Stimulated activated CD4-positive, alpha-beta T cell treated with anti-CD3 and anti-CD28 coated beads, Interleukin-15, amount 100 ng/mL, for 48 hours (primary cell): ENCODE measurements around the gene OGN.

Source experiments
- DNase-seq, 2 donors: peaks; one replicate each; pipeline ENCODE4 v3.0.0-alpha.2; 2020; ENCODE audit warnings: low read depth in 2 of 2

The OGN gene

DNA sequence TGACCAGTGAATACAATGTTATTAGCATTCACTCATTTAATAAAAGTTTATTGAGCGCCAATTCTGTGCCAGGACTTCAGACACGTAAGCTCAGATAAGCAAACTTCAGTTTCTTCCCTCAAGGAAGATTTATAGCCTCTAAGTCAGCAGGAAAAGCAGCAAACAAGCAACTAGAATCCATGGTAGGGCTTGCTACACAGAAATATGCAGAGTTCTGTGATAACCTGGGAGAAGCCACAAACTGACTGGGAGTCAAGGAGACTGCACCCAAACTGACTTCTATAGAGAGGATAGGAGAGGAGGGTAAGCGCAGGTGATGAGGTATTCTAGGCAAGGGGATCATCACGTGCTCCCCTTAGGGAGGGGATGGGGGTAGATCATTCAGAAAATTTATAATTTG, 1.4 kb upstream of the OGN start:
- no peak for DNase-seq

DNA sequence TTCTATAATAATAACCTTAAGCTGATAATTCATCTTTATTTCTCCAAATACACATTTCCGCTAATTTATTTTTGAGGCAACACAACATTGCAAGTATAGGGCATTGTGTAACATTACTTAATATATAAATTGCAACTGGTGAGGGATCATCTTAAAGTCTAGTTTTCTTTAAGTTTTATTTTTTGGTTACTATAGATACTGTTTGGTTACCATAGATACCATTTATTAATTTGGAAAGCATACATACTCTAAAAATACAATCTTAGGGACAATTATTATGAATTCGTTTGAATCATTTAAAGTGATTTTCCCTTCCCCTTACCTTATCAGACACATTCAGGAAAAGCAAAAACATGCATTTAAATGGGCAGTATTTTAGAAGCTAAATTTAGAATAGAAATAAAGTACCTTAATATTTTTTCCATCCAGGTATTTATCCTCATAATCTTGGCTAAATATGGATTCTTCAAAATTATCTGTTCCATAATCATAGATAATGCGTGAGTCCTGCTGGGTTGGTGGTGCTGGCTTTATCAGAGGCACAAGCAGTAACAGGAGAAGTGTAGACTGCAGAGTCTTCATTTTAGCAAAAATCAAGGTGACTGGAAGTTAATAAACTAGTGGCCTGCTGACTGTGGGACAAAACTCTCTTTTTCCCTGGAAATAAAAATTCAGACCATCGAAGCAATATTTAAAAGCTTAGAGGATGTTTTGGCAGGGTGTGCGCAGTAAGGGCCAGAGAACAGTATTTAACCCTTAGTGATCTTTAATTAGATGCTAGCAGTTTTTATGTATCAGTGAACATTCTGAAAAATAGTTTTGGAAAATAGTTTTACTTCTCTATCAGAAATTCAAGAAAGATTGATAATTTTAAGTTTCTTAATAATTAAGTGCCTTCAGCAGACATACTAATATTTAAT, 1.3 kb downstream of the OGN start:
- no peak for DNase-seq

DNA sequence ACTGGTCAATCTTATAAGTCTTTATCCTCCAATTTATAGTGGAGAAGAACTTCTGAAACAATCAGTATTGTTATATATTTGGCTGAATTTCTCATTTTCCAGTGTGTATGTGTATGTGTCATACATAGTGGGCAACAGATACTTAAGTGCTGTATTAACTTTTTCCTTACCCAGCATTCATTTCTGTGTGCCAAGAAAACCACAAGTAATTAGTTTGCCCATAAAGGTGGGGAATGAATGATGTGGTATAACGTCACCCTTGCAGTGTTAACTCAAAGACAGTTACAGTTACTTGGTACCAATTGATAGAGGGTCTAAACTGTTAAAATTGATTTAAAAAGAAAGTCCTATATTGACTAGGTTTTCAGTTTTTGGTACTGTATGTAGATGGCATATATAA, 2.0 kb downstream of the OGN start:
- no peak for DNase-seq

DNA sequence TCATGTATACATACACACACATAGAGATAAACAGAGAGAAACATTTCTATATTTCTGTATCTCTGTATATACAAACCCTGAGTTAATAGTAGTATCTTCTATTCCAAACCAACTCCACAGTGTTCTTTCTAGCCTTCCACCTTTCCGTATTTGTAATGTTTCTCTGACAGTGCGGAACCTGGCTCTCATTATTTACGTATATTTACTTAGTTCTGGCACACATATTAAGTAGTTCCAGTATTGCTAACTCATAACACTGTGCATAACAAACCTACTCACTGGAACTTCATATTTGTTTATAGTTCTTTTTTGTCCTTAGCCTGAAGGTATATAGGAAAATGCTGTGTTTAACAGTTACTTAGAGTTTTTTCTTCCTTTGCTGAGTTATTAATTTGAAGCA, 6.5 kb downstream of the OGN start:
- no peak for DNase-seq

DNA sequence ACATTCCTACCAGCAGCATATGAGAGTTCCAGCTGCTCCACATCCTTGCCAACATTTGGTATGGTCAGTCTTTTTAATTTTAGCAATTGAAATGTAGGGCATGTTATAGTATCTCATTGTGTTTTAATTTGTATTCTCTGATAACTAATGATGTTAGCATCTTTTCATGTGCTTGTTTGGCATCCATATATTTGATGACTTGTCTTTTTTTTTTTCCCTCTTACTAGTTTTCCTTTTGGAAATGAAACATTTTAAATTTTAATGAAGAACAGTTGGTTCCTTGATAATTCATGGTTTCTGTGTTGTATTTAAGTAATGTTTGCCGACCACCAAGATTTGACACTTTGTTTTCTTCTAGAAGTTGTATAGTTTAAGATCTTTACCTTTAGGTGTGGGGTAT, 8.8 kb downstream of the OGN start:
- DNase-seq: no peak

DNA sequence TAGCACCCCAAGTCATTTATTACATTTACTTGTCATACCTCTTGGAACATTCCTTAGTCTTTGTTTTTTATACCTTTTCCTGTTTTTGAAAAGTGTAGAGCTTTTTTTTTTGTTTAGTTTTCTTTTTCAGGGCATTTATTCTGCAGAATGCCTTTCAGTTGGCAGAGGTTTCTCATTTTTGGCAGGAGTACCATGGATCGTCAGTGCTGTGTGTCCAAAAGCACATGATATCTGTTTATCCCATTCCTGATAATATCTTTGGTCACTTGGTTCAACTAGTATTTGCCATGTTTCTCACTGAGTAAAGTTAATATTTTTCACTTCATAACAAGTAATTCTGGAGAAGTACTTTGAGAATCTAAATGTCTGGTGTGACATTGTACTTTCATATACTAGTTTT, 10.7 kb downstream of the OGN start:
- no peak for DNase-seq

DNA sequence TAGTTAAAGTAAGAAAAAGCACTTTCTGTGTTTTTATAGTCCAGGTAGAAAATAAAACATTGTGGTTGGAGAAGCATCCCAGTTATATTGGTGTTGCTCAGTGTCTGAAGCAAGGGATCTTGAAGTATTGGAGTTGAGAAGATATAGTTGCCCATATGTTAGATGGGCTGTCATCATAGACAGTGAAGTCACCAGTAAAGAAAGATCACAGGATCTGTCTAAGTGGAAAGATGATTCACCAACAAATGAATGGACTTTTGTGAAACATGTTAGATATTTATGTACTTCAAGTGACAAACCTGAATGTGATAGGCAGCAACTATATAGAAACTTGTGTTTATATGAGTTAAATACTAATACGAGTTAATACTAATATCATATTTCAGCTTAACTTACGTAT, 11.7 kb downstream of the OGN start:
- DNase-seq: no peak

DNA sequence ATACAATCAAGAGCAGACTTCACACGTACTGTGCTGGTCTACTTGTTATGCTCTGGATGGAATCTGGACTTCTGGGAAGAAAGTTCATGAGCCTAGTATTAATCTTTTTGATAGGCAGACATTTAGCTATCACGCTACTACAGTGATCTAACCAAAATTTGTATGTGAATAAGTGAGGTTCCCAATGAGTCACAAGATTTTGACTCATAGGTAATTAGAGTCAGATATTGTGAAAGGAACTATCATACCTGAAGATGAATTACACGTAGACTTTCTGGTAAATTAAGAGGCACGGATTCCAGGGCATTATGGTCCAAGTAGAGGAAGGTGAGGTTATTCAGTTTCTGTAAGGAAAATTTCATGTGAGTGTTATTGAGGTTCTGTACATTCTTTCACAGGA, 18.4 kb downstream of the OGN start:
- no peak for DNase-seq

DNA sequence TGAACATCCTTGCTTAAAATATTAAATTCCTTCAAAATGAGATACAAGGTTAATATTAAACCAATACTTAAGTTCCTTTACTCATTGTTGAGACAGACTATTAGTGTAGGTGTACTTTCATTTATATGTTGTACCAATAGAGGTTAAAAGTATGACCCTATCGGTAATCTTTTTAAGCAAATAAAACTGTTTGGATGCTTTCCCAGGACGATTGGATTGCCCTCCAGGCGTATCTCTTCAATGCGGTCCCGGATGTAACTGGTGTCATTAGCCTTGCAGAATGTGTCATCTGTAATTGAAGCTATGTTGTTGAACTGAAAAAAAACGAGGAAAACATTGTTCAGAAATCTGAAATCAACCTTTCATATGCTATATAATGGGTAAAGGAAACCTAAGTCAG, 18.9 kb downstream of the OGN start:
- no peak for DNase-seq

DNA sequence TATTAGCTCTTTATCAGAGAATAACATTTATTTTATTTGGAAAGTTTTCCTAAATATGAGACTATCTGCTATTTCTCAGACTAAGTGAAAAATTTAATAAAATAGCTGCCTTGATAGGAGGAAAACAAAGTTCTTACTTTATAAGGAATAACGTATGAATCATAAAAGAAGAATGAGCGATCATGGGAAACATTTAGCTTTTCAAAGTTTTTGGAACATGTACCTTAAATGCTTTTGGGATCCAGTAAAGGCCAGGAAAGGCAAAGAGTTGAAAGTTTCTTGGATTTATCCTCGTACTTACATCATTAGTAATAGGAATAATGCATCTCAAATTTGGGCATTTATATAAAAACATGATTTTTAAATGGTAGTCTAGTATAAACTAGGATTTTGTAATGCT, 19.4 kb downstream of the OGN start:
- DNase-seq: no peak

DNA sequence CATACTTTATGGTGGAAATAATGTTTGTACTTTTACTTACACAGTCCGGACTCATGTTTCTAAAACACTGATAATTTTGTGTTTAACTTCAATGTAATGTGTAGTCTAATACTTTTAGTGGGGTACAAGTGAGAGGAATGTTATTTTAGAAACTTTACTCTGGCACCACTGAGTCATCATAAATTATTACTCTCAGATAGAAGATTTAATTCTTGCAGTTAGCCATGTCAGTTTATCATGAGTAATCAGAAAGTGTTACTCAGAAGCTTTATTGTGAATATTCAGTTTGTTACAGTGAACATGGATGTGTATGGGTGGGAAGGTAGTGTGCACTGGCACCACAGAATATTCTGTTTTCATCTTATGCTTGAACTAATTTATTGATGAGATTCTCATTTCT, 20.0 kb downstream of the OGN start:
- DNase-seq: no peak

DNA sequence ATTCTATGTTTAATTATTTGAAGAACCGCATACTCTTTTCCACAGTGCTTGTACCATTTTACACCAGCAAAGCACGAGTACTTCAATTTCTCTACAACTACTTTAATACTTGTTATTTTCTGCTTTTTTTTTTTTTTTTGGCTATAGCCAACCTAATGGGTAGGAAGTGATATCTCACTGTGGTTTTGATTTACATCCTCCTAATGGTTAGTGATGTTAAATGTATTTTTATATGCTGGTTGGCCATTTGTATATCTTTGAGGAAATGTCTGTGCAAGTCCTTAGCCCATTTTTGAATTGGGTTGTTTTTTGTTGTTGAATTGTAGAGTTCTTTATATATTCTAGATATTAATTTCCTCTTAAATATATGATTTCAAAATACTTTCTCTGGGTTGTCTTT, 22.6 kb downstream of the OGN start:
- DNase-seq: no peak

DNA sequence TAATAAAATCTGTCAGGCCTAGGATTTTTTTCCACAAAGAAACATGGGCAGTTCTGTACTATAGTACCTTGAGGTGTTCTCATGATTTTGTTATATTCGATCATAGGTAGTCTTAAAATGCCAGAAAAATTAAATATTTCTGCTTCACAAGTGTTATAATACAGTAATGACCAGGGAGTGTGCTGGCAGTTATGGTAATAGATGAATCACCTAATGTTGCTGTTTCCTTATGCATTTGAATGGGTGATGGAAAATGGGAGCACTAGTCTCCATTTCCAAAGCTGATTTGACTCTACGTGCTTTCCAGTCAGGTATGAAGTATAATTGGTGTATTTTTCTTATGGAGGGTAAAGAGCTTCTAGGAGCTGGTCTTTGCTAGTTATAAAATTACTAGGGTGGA, 23.8 kb downstream of the OGN start:
- DNase-seq: no peak

DNA sequence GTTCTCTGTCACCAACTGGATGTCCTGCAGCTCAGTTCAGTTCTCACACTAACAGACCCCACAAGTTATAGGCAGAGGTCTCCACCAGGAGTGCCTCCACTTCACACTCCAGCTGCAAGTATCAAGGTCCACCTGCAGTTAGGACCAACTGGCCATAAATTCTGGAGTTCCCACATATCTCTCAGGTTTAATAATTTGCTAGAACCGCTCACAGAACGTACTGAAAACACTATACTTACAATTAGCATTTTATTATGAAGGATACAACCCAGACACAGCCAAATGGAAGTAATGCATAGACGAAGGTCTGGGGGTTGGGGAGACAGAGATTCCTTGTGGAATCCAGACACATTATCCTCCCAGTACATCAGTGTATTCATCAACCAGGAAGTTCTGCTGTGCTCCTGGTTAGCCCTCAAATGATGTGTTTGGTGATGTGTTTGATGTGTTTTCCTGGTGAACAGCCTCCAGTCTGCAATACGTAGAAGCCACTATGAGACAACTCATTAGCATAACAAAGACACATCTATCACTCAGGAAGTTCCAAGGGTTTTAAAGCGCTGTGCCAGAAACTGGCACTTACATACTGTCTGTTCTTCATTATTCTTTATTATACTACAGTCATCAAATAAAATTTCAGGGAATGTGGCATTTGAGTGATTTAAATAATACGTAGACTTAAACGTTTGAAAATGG, 25.4 kb downstream of the OGN start:
- DNase-seq: no peak

DNA sequence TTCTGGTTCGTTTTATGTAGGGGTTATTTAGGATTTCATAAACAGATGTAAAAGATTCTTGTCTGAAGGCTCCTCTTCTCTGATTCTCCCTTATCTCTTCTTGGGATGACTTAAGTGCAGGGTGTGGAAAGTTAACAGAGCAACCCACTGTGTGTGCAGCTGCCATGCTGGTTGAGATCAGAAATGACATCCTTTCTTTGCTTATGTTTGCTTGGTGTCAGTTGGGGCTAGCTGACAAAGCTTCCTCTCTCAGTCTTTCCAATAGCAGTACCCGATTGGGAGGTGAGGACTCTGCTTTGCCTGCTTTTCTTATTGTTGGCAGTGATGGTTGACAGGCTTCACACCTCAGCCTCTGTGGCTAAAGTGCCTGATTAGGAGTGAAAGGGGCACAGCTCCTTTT, 26.5 kb downstream of the OGN start:
- no peak for DNase-seq

DNA sequence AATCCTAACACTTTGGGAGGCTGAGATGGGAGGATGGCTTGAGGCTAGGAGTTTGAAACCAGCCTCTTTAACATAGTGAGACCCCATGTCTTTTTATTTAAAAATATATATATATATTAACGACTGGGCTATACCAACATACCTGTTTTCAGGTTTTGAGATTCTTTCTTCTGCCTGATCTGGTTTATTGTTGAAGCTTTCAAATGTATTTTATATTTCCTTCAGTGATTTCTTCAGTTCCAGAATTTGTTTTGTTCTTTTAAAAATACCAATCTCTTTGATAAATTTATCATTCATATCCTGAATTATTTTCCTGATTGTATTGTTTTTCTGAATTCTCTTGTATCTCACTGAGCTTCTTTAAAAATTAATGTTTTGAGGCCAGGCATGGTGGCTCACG, 31.2 kb downstream of the OGN start:
- DNase-seq: no peak

DNA sequence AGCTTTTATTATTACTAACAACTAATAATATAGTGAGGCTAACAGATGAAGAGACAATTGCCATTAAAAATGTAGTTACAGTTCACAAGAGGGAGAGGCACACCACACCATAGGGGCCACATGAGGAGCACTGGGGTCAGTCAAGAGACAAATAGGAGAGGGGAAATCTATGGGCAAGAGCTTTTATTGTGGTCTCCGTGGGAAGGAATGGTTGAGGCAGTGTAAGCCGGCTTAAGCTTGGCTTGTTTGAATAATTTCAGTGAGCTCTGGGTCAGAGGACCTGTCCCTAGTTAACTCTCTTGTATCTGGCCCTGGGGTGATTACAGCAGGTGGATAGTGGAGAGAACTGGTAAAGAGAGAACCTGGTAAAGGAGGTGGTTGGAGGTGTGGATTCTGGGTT, 35.3 kb downstream of the OGN start:
- no peak for DNase-seq

DNA sequence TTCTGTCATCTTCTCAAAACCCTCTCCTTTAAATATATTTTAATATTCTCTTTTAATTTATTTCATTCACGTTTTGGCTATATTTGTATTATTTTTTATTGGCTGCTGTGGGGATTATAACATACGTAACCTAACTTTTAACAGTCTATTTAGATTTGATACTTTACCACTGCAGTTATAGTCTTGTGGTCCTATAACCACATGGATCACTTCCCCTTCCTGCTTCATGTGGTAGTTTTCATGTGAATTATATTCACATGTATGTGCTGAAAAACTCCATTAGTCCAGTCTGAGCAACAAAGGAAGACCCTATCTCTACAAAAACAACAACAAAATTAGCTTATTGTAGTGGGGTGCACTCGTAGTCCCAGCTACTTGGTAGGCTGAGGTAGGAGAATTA, 44.3 kb downstream of the OGN start:
- DNase-seq: no peak

DNA sequence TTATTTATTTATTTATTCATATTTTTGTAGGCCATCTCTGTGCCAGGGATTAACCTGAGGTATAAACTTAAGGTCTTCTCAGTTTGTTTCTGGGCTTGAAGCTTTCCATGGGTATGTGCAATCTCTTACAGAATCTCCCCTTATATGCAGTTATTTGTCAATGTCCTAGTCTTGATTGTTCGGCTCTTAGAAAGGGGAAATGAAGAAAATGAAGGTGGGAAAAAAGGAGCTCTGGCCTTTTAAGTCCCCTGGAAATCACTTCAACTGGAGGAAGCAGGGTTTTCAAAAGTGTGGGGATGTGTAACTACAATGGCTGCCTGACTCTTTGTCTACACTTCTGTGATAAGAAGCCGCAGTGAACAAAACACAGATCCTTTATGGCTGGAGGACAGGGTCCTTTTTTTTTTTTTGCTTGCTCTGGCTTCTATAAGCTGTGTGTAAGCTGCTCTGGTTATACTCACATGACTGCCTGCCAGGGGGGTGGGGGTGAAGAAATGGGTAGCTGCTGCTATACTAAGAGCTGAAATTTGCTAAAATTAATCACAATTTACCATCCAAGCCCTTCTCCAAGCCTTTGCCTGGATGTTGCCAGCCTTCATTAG, 44.9 kb downstream of the OGN start:
- no peak for DNase-seq

DNA sequence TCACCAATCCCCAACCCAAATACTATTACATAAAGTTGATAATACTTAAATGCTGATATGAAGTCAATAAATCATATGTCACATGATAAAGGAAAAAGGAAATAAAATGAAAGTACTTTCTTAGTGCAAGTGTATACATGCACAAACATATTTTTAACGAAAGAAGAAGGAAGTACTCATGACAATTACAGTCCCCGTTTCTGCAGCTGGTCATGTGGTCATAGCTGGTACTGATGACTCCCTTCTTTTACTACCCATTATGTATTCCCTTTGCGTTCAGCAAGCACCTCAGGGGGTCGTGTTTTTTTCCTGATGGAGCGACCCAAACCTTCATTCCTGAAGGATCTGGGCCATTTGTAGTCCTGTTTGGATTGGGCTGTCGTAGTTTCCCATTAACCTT, 51.3 kb downstream of the OGN start:
- no peak for DNase-seq

DNA sequence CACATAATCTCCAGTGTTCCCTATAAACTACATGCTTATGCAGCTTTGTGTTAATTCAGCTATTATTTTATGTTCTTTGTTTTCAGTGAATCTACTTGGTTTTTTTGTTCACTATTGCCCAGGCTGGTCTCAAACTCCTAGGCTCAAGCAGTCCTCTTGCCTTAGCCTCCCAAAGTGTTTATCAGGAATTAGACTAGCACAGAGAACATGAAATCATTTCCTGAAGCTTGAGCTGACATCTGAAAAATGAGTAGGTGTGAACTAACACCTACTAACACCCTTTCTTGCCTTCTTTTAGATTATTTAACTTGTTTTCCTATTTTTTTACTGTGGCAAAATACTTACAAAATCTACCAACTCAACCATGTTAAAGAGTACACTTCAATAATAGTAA, 53.6 kb downstream of the OGN start:
- no peak for DNase-seq

DNA sequence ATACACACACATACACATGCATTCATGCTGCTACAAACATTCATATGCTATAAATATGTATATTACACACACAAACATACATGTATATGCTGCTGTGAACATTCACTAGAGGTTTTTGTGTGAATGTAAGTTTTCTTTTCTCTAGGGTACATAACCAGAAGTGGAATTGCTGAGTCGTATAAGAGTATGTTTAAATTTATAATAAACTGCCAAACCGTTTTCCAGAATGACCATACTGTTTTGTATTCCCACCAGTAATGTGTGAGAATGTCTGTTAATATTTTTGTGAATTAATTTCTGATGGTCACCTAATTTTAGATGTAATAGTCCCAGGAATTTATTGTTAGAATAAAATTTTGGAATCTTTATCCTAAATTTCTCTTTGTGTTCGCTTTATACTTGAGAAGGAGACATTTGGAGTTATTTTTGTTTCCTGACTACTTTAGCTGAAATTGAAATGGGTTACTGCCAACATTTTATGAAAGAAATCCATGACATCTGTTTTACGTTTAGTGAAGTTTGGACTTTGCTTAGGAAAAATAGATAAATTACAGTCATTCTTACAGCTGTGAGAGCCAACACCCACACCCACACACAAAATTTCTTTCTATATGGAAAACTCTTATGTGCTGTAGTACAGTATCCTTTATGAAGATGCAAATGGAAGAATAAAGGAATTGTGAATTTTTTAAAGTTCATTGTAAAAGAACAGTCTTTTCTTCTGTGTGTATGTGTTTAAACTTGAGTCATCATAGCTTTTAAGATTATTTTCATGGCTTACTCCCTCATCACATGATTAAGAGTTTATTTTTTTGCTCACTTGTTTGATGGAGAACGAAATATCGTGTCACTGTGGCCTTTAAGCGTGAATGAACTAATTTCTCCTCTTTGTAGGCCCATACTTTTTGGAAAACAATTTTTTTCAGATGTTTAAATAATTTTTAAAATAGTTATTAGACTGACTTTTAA, 54.3 kb downstream of the OGN start:
- no peak for DNase-seq
